Nasal cavity respiratory epithelium epithelial cell of viscerocranial mucosa (primary cell): ENCODE measurements around the gene FAM13B. TPM values are rescaled to one million over a fixed set of nuclear protein-coding genes. Genes with fewer than 3 reads are reported as not detected.

Experiments used
- total RNA-seq: library from RNA; depleted of rRNA; stranded (reverse); fragments of >200 nt; gene quantifications from 2 replicates; pipeline ENCODE4 v1.2.3, GENCODE V29; 2014

The FAM13B gene
- total RNA-seq, result 10.9 and 18.2 TPM in 2 replicates

GRCh38 chr5:138032572-138033385, at the start of gene FAM13B:
FAM13B (minus strand) TSS chr5:138033079; CDS start chr5:138019111, 13,968 bp downstream.

GRCh38 chr5:137888863-137889759, 143.8 kb downstream of the FAM13B start, which contains the start of gene PKD2L2:
PKD2L2 (plus strand) TSS chr5:137889457; CDS start chr5:137889492, 35 bp downstream.

Other genes with a start within 250 kb of the FAM13B start
- not detected in 2 replicates for gene MYOT, start 165.2 kb downstream of the FAM13B start, total RNA-seq
- not detected in 2 replicates for gene PKD2L2, start 143.6 kb downstream of the FAM13B start, total RNA-seq
- gene WNT8A, start 51.0 kb upstream of the FAM13B start, total RNA-seq, result not detected in 2 replicates
- under 0.01 and 1.9 TPM in 2 replicates for gene NME5, start 106.3 kb upstream of the FAM13B start, total RNA-seq
- gene BRD8, start 145.6 kb upstream of the FAM13B start, total RNA-seq, result 13.3 and 22.1 TPM in 2 replicates
- gene KIF20A, start 146.0 kb upstream of the FAM13B start, total RNA-seq, result 0.07 and 0.34 TPM in 2 replicates
- 31.4 and 32.7 TPM in 2 replicates for gene CDC23, start 180.2 kb upstream of the FAM13B start, total RNA-seq
- gene GFRA3, start 241.5 kb upstream of the FAM13B start, total RNA-seq, result not detected in 2 replicates